A673 (cell line): ENCODE measurements around the gene DNMBP. TPM values are rescaled to one million over a fixed set of nuclear protein-coding genes. Genes with fewer than 3 reads are reported as not detected.

Source experiments
- BruUV-seq: library from RNA; stranded (reverse); fragments of 400-500 nt; replicated peaks from 2 replicates; lab custom pipeline; 2021; lab: Mats Ljungman, UMichigan
- CTCF ChIA-PET: fragments of 300-600 bp; sonication (Branson Sonifier 250); formaldehyde crosslinking; loops from one replicate; lab custom pipeline; 2022; ENCODE audit warnings: antibody characterized with exemption; lab: Charles Lee
- POLR2A ChIA-PET: fragments of 300-600 bp; sonication (Branson Sonifier 250); formaldehyde crosslinking; loops from one replicate; lab custom pipeline; 2022; ENCODE audit warnings: antibody characterized with exemption; ENCODE audit not compliant: low non-redundant PET; lab: Charles Lee
- DNase-seq: peaks from one replicate; pipeline ENCODE4 v3.0.0-alpha.2; 2015; ENCODE audit warnings: low spot score
- H3K27ac ChIP-seq: fragments of 200-600 bp; sonication (generic); 2 replicates; pipeline ENCODE4 v1.5.1; 2016; ENCODE audit warnings: mixed run types, low read depth, mild to moderate bottlenecking, mixed read lengths, antibody characterized with exemption, low read length; ENCODE audit not compliant: poor library complexity, severe bottlenecking
- H3K27me3 ChIP-seq: fragments of 200-600 bp; sonication (generic); replicated peaks from 2 replicates; pipeline ENCODE4 v1.6.1; 2017; ENCODE audit warnings: mixed run types, low read depth, mild to moderate bottlenecking, mixed read lengths, antibody characterized with exemption, low read length; ENCODE audit not compliant: insufficient read depth, poor library complexity
- H3K36me3 ChIP-seq: fragments of 200-600 bp; sonication (generic); 2 replicates; pipeline ENCODE4 v1.6.1; 2016; ENCODE audit warnings: mixed run types, mild to moderate bottlenecking, mixed read lengths, antibody characterized with exemption, low read length; ENCODE audit not compliant: insufficient read depth, poor library complexity, severe bottlenecking
- H3K4me1 ChIP-seq: fragments of 200-600 bp; sonication (generic); 2 replicates; pipeline ENCODE4 v1.6.1; 2017; ENCODE audit warnings: mixed run types, mild to moderate bottlenecking, mixed read lengths, antibody characterized with exemption, low read length; ENCODE audit not compliant: insufficient read depth, poor library complexity, severe bottlenecking
- H3K4me3 ChIP-seq: fragments of 200-600 bp; sonication (generic); 2 replicates; pipeline ENCODE4 v1.5.1; 2016; ENCODE audit warnings: low read depth, mixed run types, mild to moderate bottlenecking, mixed read lengths, low read length; ENCODE audit not compliant: poor library complexity, severe bottlenecking
- H3K9me3 ChIP-seq: fragments of 200-600 bp; sonication (generic); 2 replicates; pipeline ENCODE4 v1.6.1; 2016; ENCODE audit warnings: mixed run types, low read depth, mild to moderate bottlenecking, mixed read lengths, antibody characterized with exemption, low read length; ENCODE audit not compliant: poor library complexity, severe bottlenecking
- EZH2 ChIP-seq: fragments of 200-600 bp; sonication (generic); IDR thresholded peaks from 2 replicates; pipeline ENCODE4 v1.6.1; 2017; ENCODE audit warnings: borderline replicate concordance, low read depth, mild to moderate bottlenecking, mixed read lengths, antibody characterized with exemption, low read length; ENCODE audit not compliant: poor library complexity, severe bottlenecking
- intact Hi-C: fragments of 100-400 bp; cut with micrococcal nuclease; formaldehyde crosslinking; loops from one replicate; pipeline ENCODE4 v1.10.0; 2022; ENCODE audit not compliant: unreplicated experiment
- total RNA-seq: library from RNA; stranded (reverse); gene quantifications from 2 replicates; pipeline ENCODE4 v1.2.3, GENCODE V29; 2021
- TF ChIP-seq, protein P1 (sequence below): fragments of 300-800, 200-600 bp; sonication (generic); conservative IDR thresholded peaks from 2 replicates; pipeline ENCODE4 v1.5.1; 2017; ENCODE audit warnings: low read depth, mild to moderate bottlenecking, antibody characterized with exemption, low read length, moderate library complexity, mixed read lengths

DNMBP gene
- total RNA-seq, 1 experiment from 2014 or later, result 28.0 TPM

GRCh38 chr10:99995713-99996112 is 14.0 kb downstream of the DNMBP start:
- BruUV-seq, result no TSS peak
- Histone ChIP-seq H3K4me3 (no peak overlapping the region), H3K9me3 (no peaks in the 10 kb centered on the region), H3K27ac (peak overlapping the region; percentile 38), H3K4me1 (peaks cover 54% of the 10 kb centered on the region), H3K36me3 (no peaks in the 10 kb centered on the region), H3K27me3 (no peaks in the 10 kb centered on the region)
- ChIA-PET CTCF (no interaction called here), POLR2A (no interaction called here)
- intact Hi-C loops, result no loop called here
- no peak for DNase-seq
- TF ChIP-seq, protein P1, sequence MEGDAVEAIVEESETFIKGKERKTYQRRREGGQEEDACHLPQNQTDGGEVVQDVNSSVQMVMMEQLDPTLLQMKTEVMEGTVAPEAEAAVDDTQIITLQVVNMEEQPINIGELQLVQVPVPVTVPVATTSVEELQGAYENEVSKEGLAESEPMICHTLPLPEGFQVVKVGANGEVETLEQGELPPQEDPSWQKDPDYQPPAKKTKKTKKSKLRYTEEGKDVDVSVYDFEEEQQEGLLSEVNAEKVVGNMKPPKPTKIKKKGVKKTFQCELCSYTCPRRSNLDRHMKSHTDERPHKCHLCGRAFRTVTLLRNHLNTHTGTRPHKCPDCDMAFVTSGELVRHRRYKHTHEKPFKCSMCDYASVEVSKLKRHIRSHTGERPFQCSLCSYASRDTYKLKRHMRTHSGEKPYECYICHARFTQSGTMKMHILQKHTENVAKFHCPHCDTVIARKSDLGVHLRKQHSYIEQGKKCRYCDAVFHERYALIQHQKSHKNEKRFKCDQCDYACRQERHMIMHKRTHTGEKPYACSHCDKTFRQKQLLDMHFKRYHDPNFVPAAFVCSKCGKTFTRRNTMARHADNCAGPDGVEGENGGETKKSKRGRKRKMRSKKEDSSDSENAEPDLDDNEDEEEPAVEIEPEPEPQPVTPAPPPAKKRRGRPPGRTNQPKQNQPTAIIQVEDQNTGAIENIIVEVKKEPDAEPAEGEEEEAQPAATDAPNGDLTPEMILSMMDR, result no peak
- TF ChIP-seq EZH2, result no peak

- Histone ChIP-seq H3K4me1 (peaks cover 54% of the 10 kb centered on the region), H3K4me3 (no peak overlapping the region), H3K36me3 (no peaks in the 10 kb centered on the region), H3K27me3 (no peaks in the 10 kb centered on the region), H3K27ac (peak overlapping the region; percentile 38), H3K9me3 (no peaks in the 10 kb centered on the region)
- CTCF ChIA-PET, result interaction anchor here (0.7 kb wide), 1 partner anchor 216 kb away, joined by 5 read pairs; no protein-coding TSS in a partner anchor
- no TSS peak for BruUV-seq
- no peak for TF ChIP-seq EZH2
- TF ChIP-seq, protein P1, result no peak
- POLR2A ChIA-PET, result no interaction called here
- intact Hi-C loops, result no loop called here
- no peak for DNase-seq
These were observed 14.5 kb downstream of the DNMBP start for GRCh38 chr10:99995269-99995668.

- H3K4me1 ChIP-seq, result peaks cover 54% of the 10 kb centered on the region
- intact Hi-C loops, result no loop called here
- no TSS peak for BruUV-seq
- CTCF ChIA-PET, result interaction anchor here (0.7 to 1.2 kb wide), 4 partner anchors 12 to 215 kb away, joined by 3 to 5 read pairs (median 4); partner anchors contain the start of gene DNMBP
- no peaks in the 10 kb centered on the region for H3K9me3 ChIP-seq
- no peaks in the 10 kb centered on the region for H3K27me3 ChIP-seq
- peak overlapping the region; percentile 56 for H3K27ac ChIP-seq
- H3K4me3 ChIP-seq, result no peak overlapping the region
- no peak for DNase-seq
- H3K36me3 ChIP-seq, result no peaks in the 10 kb centered on the region
- POLR2A ChIA-PET, result no interaction called here
- TF ChIP-seq, protein P1, result no peak
- no peak for TF ChIP-seq EZH2
These were observed 14.9 kb downstream of the DNMBP start for GRCh38 chr10:99994801-99995200.
